ENCODE data around the gene FBXO9.

The FBXO9 gene

DNA sequence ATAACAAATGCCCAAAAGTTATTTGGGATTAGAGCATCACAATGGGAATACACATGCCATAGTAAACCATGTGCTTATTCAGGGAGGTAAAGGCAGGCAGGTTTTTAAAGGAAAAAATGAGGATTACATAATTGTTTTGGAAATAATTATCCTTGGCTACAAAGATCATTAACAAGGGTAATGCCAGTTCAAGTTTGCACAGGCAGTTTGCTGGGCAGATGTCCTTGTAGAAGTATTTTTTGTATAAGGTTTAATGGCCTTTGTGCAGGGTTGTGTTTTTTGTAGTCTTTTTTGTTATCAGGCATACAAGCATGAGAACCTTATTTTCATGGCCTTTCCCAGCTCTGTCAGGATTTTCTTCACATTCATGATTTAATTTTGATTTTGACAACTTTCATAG lies 24.7 kb downstream of the FBXO9 start:
- DNase-seq (ENCODE audit: low read depth in 3 of 3), result no peak

DNA sequence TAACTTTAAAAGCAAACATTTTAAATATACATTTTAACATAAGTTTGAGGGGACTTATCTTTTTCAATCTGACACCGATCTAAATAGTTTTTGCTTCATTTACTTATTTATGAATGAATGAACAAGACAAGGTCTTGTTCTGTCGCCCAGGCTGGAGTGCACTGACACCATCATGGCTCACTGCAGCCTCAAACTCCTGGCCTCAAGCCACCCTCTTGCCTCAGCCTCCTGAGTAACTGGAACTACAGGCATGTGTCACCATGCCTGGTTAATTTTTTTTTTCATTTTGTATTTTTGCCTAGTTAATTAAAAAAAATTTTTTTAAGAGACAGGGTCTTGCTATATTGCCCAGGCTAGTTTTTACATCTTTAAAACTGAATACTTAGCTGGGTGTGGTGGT lies 25.4 kb downstream of the FBXO9 start:
- no peak for DNase-seq (ENCODE audit: low read depth in 3 of 3)

DNA sequence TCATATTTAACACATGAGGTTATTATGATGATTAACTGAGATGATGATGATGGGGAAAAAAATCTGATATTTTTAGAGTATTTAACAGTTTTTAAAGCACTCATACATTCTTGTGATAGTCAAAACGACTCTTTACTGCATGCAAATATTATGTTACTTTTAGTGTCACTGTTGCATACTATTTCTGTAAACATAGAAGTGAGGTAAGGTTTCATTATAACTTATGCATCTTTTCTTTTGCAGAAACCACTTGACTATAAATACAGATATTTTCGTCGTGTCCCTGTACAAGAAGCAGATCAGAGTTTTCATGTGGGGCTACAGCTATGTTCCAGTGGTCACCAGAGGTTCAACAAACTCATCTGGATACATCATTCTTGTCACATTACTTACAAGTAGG lies 30.1 kb downstream of the FBXO9 start:
- no peak for DNase-seq (ENCODE audit: low read depth in 3 of 3)

DNA sequence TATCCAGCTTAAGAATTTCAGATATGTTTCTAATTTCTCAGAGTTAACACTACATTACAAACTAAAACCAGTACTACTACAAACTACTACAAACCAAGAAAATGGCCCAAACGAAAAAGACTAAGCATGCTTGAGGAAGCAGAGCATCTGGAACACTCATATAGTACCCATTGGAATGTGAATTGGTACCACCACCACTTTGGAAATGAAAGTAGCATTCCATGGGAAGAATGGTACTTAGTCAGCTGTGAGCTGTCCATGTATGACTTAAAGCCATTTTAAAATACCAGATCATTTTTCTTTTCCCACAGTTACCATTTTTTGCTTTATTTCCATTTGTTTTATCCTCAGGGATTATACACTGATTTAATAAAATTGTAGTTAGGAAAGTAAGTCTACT lies 30.5 kb downstream of the FBXO9 start:
- no peak for DNase-seq (ENCODE audit: low read depth in 3 of 3)

DNA sequence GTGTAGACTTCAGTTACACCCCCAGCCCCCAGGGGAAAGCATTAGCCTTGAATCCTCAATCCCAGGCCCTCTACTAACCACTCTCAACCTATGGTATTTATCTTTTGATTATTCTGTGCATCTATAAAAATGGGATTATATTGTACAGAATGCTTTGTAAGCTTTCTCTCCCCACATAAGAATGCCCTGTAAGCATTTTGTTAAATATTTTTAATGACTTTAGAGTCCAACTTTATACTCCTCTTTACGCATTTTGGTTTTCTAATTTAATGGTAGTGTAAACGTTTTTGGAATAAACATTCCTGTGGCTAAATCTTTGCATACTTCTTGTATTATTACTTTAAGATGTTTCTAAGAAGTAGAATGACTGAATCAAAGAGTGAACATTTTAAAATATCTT lies 35.4 kb downstream of the FBXO9 start:
- no peak for DNase-seq (ENCODE audit: low read depth in 3 of 3)

DNA sequence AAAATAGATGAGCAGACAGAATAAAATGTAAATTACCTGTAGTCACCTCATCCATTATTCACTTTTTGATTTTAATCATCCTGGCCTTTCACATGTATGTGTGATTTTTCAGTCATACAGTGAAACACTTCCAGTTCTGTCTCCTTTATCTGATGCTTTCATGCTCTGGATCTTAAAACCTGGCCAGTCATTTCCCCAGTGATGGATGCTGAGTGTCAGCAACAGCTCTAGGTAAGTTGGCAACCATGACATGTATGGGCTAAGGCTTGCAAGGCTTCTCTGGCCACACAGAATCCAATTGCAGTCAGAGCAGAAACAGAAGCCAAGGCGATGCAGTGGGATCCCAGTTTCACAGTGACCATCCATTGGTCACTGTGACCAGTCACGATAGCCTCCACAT lies 35.8 kb downstream of the FBXO9 start:
- DNase-seq (ENCODE audit: low read depth in 3 of 3), result no peak

DNA sequence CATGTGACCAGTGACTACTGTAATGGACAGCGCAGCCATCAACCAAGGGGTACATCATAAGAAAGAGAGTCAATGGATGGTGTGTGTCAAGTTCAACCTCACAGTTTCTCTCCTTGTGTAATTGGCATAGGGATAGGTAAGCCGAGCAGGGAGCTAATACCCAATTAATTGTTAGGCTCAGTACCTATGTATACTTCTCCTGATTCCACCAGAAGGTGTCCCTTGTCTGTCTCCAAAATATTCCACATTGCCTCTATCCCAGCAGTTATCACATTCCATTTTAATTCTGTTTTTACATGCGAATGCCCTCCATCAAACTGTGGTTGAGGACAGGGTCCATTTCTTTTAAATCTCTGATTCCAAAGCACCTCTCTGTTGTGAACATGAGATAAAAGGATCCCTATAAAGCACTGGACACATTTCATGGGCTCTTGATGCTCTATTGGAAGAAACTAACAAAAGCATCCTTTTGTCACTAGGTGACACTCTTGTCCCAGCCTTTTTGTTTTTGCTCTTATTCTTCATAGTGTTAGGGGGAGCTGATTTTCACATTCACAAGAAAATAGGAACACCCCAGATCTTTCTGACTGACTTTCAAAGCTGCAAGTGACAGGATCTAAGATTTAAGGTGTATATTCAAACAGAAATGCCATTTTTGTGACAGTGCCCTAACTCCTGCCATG lies 38.9 kb downstream of the FBXO9 start:
- no peak for DNase-seq (ENCODE audit: low read depth in 3 of 3)

DNA sequence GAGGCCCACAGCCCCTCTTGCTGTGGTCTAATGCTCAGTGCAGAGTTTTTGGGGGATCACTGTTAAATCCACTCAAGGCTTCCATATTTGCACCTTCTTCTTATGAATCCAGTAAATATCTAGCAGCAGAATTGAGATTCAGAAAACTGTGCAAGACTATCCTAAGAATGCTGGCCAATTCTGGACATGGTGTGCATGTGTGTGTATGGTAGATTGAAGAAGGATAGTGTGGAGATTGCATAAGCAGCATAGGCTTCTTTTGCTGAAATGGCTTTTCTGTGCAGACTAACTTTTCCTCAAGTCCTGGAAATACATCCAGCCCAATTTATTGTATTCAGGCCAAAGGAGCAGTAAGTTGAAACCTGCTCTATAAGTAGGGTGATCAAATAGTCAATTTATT lies 39.7 kb downstream of the FBXO9 start:
- no peak for DNase-seq (ENCODE audit: low read depth in 3 of 3)

DNA sequence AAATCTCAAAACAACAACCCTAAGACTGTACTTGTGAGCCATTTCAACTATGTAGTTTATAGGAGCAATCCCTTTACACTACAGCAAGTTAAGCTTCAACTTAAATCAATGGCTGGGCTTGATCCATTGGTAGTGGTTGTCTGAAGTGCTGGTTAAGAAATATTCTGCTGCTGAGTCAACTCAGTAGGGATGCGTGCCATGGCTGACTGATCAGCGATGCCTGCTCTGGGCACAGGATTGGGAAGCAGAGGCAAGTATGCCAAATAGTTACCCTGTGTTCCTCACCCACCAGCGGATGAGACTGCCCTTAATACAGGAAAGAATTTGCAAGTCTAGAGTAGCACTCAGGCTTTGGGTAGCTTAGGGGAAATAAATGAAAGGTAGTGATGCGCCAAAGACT lies 41.9 kb downstream of the FBXO9 start:
- no peak for DNase-seq (ENCODE audit: low read depth in 3 of 3)

DNA sequence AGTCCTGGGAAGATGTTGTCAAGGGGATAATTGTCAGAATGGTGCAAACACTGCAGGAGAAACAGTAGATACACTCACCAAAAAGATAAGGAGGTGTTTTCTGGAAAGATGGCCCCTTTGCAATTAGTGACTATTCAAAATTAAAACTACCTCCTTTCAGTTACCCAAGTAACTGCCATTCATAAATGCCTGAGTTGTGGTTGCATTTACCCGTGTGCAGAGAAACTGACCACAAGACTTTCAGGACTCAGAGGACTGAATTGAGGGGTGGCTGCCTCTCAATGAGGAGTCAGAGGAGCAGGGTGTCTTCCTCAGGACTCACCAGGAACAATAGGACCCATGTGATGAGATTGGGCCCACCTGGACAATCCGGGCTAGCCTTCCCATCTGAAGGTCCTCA lies 44.4 kb downstream of the FBXO9 start:
- no peak for DNase-seq (ENCODE audit: low read depth in 3 of 3)

DNA sequence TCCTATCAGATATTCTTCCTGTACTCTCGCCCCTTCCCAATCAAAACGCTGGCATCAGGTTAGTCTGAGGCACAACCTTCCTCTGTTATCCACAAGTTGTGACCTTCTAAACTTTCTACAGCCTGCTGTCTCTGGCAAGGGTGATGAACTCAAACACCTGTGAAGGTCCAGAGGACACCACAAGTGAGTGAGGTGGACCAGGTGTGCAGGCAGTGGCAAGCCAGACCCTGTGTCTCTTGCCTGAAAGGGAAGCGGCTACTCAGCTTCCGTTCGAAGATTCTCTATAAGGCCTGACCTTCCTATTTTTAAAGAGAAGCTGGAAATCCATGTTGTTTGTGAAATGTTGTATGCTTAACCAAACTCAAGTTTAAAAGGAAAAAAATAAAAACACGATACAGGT lies 46.7 kb downstream of the FBXO9 start:
- DNase-seq (ENCODE audit: low read depth in 3 of 3), result no peak

DNA sequence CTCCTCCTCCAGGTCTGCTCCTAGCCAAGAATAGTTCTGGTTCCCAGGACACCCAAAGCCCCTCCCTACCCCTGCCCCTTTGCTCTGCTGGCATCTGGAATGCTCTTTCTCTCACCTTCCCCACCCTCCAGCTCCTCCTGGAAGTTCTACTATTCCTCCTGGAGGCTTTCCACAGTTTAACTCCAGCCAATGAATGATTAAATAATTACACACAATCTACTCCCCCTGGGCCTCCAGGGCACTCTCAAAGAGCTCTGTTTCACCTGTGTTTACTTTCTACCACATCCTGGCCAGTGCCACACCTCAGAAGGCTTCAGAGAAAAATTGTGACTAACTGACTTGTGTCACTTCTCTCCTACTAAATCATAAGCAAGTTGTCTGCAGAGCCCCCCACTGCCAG lies 47.2 kb downstream of the FBXO9 start:
- DNase-seq (ENCODE audit: low read depth in 3 of 3), result no peak

DNA sequence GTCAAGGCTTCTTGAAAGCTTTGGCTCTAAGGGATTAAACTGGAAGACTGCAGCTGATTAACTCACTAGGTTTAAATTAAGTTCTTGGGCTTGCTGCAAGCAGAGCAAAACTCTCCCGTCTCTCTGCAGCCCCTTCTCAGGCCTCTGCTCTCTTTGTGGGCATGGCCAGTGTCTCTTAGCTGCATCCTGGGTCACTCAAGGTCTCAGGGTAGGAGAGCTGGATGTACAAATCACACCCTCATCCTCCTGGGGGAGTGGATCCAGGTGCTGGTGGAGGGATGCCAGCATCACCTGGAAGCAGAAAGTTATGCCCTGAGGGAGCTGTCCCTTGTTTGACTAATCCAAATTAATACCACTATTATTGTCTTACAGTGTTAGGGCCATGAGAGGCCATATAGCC lies 47.7 kb downstream of the FBXO9 start:
- no peak for DNase-seq (ENCODE audit: low read depth in 3 of 3)

DNA sequence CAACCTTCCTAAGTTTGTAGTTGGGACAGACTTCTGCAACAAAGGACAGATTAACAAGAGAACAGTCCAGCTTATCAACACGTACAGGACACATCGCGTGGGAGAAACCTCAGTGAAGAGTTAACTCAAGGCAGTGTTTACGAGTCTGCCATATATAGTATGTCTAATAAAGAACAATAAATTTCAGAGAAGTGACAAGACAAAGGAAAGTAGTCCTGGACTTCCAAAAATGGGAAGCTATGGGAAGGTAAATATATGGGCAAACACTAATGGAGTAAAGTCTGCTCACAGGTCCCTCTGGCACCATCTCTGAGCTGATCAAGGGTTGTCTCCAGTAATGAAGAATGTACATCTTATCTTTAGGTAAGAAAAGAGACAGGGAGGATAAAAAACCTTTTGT lies 48.5 kb downstream of the FBXO9 start:
- no peak for DNase-seq (ENCODE audit: low read depth in 3 of 3)

DNA sequence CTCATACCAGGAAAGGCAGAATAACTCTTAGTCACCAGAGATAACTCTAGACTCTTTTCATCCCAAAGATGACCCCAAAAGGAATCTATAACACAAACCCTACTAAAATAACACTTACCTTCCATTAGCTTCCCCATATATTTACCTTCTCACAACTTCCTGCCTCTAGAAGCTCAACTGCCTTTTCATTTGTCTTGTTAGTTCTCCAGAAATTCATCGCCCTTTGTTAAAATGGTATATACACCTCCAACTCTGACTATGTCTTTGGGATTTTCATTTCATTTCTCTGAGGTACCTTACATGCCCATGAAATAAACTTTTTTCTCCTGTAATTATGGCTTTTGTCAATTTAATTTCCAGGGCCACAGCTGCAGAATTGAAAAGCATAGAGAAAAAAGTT lies 49.9 kb downstream of the FBXO9 start:
- no peak for DNase-seq (ENCODE audit: low read depth in 3 of 3)

DNA sequence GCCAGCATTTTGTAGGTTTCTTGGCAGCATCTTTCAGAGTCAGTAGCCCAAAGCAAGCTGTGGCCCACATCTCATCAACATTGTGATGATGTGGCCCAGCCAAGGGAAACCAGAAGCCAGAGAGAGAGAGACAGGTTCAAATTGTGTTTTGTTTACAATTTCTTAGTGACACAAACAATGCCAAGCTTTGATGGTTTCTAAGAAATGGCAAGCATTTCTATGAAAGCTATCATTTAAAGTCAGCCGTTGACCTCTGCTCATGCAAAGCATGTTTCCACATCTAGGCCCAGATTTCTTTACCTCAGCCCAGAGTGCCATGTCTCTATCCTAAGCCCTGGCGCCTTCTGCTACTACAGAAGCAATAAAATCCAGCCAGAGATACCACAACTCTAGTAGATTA lies 50.5 kb downstream of the FBXO9 start:
- DNase-seq (ENCODE audit: low read depth in 3 of 3), result no peak

DNA sequence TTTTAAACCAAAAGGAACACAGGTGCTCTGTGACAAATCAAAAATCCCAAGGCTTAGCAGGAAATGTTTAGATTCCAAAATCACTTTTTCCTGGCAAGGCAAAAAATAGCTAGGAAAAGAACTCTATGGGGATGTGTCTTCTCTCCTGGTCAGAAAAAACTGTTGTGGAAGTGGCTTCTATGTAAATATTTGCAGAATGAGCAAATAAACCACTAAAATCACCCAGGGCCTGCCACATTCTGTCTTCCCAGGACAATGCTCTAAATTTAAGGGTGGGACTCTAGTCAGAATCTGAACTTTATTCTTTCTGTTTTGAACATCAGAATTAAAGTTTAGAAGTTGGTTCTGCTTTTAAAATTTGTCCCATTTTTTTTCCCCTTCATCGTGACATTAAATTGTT lies 54.1 kb downstream of the FBXO9 start:
- DNase-seq (ENCODE audit: low read depth in 3 of 3), result no peak

DNA sequence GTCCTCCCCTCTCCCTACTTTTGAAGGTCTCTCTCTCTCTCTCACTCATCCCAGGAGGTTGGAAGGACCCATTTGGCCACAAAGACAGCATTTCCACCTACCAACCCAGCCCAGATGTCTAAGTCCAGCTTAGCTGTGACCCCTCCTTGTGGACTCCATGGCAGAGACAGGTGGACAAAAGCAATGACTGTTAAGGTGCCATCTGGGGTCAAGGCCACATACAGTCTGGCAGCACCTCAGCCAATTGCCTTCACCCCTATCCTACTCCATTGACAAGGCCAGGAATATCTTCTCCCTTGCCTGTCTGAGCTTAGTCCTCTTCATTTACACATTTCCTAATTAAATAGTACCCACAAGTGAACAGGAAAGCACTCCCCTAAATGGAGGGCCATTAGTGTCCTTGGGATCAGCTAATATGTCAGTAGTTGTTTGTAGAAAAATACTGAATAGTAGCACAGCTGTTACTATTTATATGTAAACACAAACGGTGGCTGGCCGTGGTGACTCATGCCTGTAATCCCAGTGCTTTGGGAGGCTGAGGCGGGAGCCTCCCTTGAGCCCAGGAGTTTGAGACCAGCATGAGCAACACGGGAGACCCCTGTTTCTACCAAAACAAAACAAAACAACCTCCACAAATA lies 54.7 kb downstream of the FBXO9 start:
- DNase-seq (ENCODE audit: low read depth in 3 of 3), result no peak

DNA sequence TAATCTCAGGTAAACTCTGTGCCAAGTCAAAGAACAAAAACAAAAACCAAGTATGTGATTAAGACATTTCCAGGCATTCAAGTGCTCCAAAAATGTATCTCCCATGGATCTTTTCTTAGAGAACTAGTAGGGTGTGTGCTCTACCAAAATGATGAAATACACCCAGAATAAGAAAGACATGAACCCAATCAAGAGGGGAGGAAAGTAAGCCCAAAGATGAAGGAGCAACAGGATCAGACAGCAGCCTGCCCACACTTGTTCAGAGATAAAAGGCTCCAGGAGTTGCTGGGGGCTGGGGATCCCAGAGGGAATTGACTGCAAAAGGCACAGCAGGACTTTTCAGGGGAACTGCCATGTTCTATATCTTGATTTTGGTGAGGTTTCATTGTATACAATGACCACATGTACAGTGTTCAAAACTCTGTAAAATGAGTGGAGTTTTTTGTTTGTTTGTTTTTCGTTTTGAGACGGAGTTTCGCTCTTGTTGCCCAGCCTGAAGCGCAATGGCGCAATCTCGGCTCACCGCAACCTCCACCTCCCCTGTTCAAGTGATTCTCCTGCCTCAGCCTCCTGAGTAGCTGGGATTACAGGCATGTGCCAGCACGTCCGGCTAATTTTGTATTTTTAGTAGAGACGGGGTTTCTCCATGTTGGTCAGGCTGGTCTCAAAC lies 59.1 kb downstream of the FBXO9 start:
- DNase-seq (ENCODE audit: low read depth in 3 of 3), result no peak

DNA sequence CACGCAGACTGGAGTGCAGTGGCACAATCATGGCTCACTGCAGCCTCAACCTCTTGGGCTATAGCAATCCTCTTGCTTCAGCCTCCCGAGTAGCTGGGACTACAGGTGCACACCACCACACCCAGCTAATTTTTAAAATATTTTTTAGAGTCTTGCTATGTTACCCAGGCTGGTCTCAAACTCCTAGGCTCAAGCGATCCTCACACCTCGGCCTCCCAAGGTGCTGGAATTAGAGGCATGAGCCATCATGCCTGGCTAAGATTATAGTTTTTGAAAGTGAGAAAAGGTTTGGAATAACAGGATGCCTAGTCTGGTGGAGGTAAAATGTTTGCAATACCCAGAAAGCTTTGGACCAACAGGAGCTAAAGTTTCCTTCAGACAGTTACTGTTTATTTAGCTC lies 60.1 kb downstream of the FBXO9 start:
- DNase-seq (ENCODE audit: low read depth in 3 of 3), result no peak

DNA sequence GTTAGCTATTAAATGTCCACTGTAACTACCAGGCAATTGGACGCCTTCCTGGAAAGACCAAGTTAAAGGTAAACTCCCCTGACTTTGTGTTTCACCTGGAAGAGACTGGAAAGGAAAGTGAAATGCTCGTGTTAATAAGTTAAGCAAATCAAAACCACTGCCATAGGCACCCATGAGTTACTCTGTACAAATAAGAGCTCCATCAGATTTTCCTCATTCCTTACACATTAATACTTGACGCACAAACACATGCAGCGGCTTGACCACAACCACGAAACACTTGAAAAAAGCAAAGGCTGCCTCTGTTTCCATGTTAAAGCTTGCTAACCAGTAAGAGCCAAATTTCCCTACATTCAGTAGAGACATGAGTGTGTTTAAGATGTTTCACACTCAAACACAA lies 63.6 kb downstream of the FBXO9 start:
- DNase-seq (ENCODE audit: low read depth in 3 of 3), result no peak

DNA sequence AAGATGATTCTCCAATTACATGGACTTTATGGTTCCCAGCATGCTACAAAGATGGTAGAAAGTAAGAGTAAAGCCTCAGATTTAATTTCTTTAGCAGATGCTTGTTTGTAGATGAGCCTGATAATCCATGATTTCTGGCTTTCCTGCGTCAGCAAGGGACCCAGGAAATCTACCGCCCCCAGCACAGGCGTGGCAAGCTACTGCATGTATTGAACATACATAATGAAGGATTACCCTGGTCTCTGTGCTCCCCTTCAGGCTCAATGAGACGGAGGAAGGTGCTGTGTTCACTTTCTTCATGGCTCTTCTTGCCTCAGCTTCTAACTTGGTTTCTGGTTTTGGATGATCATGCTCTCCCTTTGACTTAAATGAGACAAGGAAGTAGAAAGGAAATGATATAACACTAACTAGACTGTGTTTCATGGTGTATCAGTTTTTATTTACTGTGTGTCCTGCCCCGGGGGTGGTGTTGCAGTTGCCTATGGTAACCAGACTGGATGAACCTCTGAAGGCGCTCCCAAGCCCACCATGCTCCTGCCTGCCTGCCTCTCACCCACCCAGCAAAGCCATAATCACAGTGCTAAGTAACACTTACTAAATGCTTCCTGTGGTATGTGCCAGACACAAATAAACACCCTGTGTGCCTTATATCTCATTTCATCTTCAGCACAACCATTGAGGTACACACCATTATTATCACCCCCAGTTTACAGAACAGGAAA lies 65.5 kb downstream of the FBXO9 start:
- DNase-seq (ENCODE audit: low read depth in 3 of 3), result no peak

DNA sequence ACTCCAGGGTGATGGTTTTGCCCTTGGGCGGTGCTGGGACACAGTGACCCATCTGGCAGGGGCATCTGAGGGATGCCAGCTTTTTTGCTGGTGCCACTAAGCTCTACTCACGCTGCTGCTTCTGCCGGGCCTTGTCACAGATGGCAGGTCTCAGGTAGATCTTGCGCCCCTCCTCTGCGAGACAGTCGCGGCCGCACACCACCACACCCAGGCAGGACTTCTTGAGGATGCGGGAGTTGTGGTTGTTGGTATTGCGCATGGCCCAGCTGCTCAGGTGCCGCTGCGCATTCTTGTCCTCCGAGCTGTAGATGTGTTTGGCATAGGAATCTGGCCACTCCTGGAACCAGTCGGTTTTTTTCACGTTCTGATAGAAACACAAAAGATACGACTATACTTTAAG lies 68.8 kb downstream of the FBXO9 start:
- no peak for DNase-seq (ENCODE audit: low read depth in 3 of 3)

Measured in stimulated activated CD4-positive, alpha-beta T cell treated with anti-CD3 and anti-CD28 coated beads, TNF-alpha, amount 100 ng/mL, for 4 hours (primary cell).